Stomach (tissue), 9 donors: Measurements from ENCODE around the gene SP140. TPM values are rescaled to one million over a fixed set of nuclear protein-coding genes. Genes with fewer than 3 reads are reported as not detected.

Experiments used
- DNase-seq, 2 donors: peaks; one replicate each; pipeline versions ENCODE4 v3.0.0 to v3.0.0-alpha.2; 2013 to 2019
- H3K27ac ChIP-seq, 5 donors: fragments of 200-600 bp in 4 of 5; sonication (generic) in 4 of 5; one replicate each; pipeline ENCODE4 v1.5.1; 2013 to 2019; ENCODE audit warnings: mild to moderate bottlenecking in 1 of 5, moderate library complexity in 1 of 5
- H3K27me3 ChIP-seq, 3 donors: fragments of 200-600 bp; sonication (generic); one replicate each; pipeline ENCODE4 v1.5.1; 2017 to 2019; ENCODE audit warnings: mixed run types in 1 of 3
- H3K36me3 ChIP-seq, 4 donors: fragments of 200-600 bp; sonication (generic); 1 replicate in 3 of 4; 2 replicates in 1 of 4; pipeline ENCODE4 v1.5.1; 2016 to 2019
- H3K4me1 ChIP-seq, 4 donors: fragments of 200-600 bp; sonication (generic); one replicate each; pipeline ENCODE4 v1.5.1; 2016 to 2019
- H3K4me3 ChIP-seq, 4 donors: fragments of 200-600 bp; sonication (generic) in 3 of 4; one replicate each; pipeline ENCODE4 v1.5.1; 2016 to 2019; ENCODE audit warnings: mild to moderate bottlenecking in 1 of 4
- H3K9me3 ChIP-seq, 4 donors: fragments of 200-600 bp; sonication (generic); one replicate each; pipeline ENCODE4 v1.5.1; 2016 to 2019
- EP300 ChIP-seq: sonication (generic); formaldehyde crosslinking; IDR thresholded peaks from one replicate; pipeline ENCODE4 v1.6.1; 2017; ENCODE audit warnings: antibody characterized with exemption
- POLR2A ChIP-seq, 4 donors: fragments of 450-650 bp; IDR thresholded peaks; one replicate each; pipeline ENCODE4 v1.6.1; 2016; ENCODE audit warnings: antibody characterized with exemption in 4 of 4, control low read depth in 2 of 4, mild to moderate bottlenecking in 1 of 4, moderate library complexity in 1 of 4
- POLR2AphosphoS5 ChIP-seq, 3 donors: sonication (generic); formaldehyde crosslinking; IDR thresholded peaks; one replicate each; pipeline ENCODE4 v1.6.1; 2016; ENCODE audit warnings: antibody characterized with exemption in 3 of 3
- WGBS, 5 donors: extraction: QIAGEN DNeasy Blood & Tissue Kit in 3 of 5; methylation state at CpG; one replicate each; pipeline versions ENCODE4 v1.1.5 to v1.1.7; 2013 to 2018; 5-methylcytosine and 5-hydroxymethylcytosine counted together
- intact Hi-C: fragments of 100-400 bp; cut with DNase I; formaldehyde crosslinking; loops from one replicate; pipeline ENCODE4 v1.15.1; 2023; ENCODE audit warnings: low total_unique reads
- polyA plus RNA-seq, 3 donors: library from polyadenylated mRNA; stranded (reverse); fragments of 200-250 nt; gene quantifications; one replicate each; pipeline ENCODE4 v1.2.3, GENCODE V29; 2013
- total RNA-seq, 5 donors: library from RNA; depleted of rRNA; stranded (reverse); fragments of >200 nt; gene quantifications; one replicate each; pipeline versions ENCODE4 v1.1.0 to v1.2.3, GENCODE V29; 2014 to 2016
- TF ChIP-seq, protein P1 (sequence below), 7 experiments: fragments of 450-650 bp in 4 of 7; fragments of 200-600 bp in 3 of 7; sonication (generic) in 3 of 7; IDR thresholded peaks; one replicate each; pipeline ENCODE4 v1.5.1; 2016 to 2019; ENCODE audit warnings: antibody characterized with exemption in 7 of 7, control low read depth in 2 of 7, mild to moderate bottlenecking in 1 of 7
- donor health status: healthy with polysubstance abuse.
- donor health status: Bipolar disorder and iron deficiency.
- donor health status: healthy.

Gene SP140
- total and polyA plus RNA-seq, 8 donors: 1.1 to 6.4 (median 2.0) TPM; not detected in 1

DNA sequence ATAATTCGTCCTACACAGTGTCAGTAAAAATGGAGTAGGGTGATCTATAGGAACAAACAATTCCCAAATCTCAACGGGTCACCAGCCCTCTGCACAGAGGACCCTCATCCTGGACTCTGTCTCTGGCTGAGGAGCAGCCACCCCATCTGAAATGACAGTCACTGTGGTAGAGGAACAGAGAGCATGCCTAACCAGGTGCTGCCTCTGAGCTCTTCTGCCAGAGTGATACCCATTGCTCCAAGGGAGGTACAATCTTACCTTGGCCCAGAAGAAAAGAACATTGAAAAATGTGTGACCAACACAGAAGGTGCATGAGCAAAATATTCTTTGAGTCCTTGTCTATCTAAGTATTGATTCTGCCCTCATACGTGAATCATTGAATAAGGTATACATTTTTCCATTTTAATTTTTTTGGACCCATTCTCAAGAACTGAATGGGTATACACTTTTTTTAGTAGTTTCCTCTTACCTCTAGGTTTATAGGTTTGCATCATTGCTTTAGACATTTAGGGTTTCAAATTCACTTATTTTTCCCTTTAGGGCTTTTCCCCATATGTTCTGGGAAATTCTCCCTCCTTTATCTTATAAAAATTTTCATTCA lies 8.7 kb downstream of the SP140 start:
- Histone ChIP-seq H3K36me3 (no peaks in the 10 kb centered on the region), H3K27ac (no peak overlapping the region), H3K27me3 (no peaks in the 10 kb centered on the region), H3K9me3 (peaks cover 0 to 12% (median 0%) of the 10 kb centered on the region in 4 donors), H3K4me1 (no peaks in the 10 kb centered on the region), H3K4me3 (no peak overlapping the region)
- TF ChIP-seq, protein P1, sequence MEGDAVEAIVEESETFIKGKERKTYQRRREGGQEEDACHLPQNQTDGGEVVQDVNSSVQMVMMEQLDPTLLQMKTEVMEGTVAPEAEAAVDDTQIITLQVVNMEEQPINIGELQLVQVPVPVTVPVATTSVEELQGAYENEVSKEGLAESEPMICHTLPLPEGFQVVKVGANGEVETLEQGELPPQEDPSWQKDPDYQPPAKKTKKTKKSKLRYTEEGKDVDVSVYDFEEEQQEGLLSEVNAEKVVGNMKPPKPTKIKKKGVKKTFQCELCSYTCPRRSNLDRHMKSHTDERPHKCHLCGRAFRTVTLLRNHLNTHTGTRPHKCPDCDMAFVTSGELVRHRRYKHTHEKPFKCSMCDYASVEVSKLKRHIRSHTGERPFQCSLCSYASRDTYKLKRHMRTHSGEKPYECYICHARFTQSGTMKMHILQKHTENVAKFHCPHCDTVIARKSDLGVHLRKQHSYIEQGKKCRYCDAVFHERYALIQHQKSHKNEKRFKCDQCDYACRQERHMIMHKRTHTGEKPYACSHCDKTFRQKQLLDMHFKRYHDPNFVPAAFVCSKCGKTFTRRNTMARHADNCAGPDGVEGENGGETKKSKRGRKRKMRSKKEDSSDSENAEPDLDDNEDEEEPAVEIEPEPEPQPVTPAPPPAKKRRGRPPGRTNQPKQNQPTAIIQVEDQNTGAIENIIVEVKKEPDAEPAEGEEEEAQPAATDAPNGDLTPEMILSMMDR (IDR thresholded peaks at IDR 0.05): no peak
- no peak for TF ChIP-seq POLR2AphosphoS5 (IDR thresholded peaks at IDR 0.05)
- TF ChIP-seq EP300: no peak
- no peak for TF ChIP-seq POLR2A (IDR thresholded peaks at IDR 0.05)
- WGBS, 5 donors: 68 to 89% (median 79%) methylated on average over 3 of the region's 3 CpGs
- DNase-seq: no peak
- intact Hi-C loops: no loop called here

DNA sequence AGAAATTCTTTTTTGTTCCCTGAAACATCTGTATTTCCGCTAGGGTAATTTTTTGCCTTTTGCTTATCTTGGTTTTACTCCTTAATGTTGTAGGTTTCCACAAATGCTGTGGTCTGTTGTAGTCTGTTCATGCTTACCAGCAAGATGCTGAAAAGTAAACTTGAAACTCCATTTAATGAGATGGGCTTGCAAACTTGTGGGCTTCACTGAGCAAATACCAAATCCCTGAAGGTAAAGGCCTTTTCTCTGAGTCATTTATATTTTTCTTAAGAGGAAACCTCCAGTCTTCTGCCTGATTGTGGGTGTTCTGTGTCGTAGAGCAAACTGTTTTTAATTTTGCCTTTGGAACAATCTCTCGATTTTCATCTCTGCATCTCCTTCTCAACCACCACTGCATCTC lies 9.3 kb downstream of the SP140 start:
- DNase-seq: no peak
- 70 to 90% (median 82%) methylated on average over 3 of the region's 3 CpGs for WGBS, 5 donors
- intact Hi-C loops: no loop called here
- H3K4me1 ChIP-seq: no peaks in the 10 kb centered on the region
- H3K9me3 ChIP-seq: peaks cover 0 to 12% (median 0%) of the 10 kb centered on the region in 4 donors
- H3K4me3 ChIP-seq: no peak overlapping the region
- H3K36me3 ChIP-seq: no peaks in the 10 kb centered on the region
- no peaks in the 10 kb centered on the region for H3K27me3 ChIP-seq
- TF ChIP-seq POLR2A (IDR thresholded peaks at IDR 0.05) (no peak), POLR2AphosphoS5 (IDR thresholded peaks at IDR 0.05) (no peak), EP300 (no peak)
- TF ChIP-seq, protein P1 (IDR thresholded peaks at IDR 0.05): no peak
- no peak overlapping the region for H3K27ac ChIP-seq

- Histone ChIP-seq H3K36me3 (no peaks in the 10 kb centered on the region), H3K9me3 (no peaks in the 10 kb centered on the region), H3K4me1 (no peaks in the 10 kb centered on the region), H3K4me3 (no peak overlapping the region), H3K27ac (no peak overlapping the region), H3K27me3 (no peaks in the 10 kb centered on the region)
- intact Hi-C loops: no loop called here
- DNase-seq: no peak
- whole genome bisulfite sequencing, 5 donors: 89 to 96% (median 91%) methylated on average over 2 of the region's 2 CpGs
- TF ChIP-seq EP300: no peak
- TF ChIP-seq, protein P1 (IDR thresholded peaks at IDR 0.05): no peak
- TF ChIP-seq POLR2AphosphoS5 (IDR thresholded peaks at IDR 0.05): no peak
- no peak for TF ChIP-seq POLR2A (IDR thresholded peaks at IDR 0.05)
Measured at GRCh38 chr2:230244211-230244610, 18.7 kb downstream of the SP140 start.

- H3K4me1 ChIP-seq: no peaks in the 10 kb centered on the region
- no peaks in the 10 kb centered on the region for H3K36me3 ChIP-seq
- no peak overlapping the region for H3K4me3 ChIP-seq
- TF ChIP-seq, protein P1 (IDR thresholded peaks at IDR 0.05): no peak
- no peak for TF ChIP-seq EP300
- TF ChIP-seq POLR2AphosphoS5 (IDR thresholded peaks at IDR 0.05): no peak
- TF ChIP-seq POLR2A (IDR thresholded peaks at IDR 0.05): no peak
- DNase-seq: no peak
- no peak overlapping the region for H3K27ac ChIP-seq
- 55 to 81% (median 75%) methylated on average over 3 of the region's 3 CpGs for WGBS, 5 donors
- H3K27me3 ChIP-seq: no peaks in the 10 kb centered on the region
- intact Hi-C loops: no loop called here
- H3K9me3 ChIP-seq: no peaks in the 10 kb centered on the region
Measured at GRCh38 chr2:230246206-230246605, 20.7 kb downstream of the SP140 start.
